AML-193 (cell line): ENCODE data around the gene GP1BA.
"Not testable (repeated sequence)": the region's sequence is repeated elsewhere in the genome, so short reads cannot be mapped to it uniquely, and the experiment has no call there.

Experiments
- DNase-seq, 2 experiments: peaks; one replicate each; lab custom pipeline; 2025; lab: John Stamatoyannopoulos, UW

The GP1BA gene

DNA sequence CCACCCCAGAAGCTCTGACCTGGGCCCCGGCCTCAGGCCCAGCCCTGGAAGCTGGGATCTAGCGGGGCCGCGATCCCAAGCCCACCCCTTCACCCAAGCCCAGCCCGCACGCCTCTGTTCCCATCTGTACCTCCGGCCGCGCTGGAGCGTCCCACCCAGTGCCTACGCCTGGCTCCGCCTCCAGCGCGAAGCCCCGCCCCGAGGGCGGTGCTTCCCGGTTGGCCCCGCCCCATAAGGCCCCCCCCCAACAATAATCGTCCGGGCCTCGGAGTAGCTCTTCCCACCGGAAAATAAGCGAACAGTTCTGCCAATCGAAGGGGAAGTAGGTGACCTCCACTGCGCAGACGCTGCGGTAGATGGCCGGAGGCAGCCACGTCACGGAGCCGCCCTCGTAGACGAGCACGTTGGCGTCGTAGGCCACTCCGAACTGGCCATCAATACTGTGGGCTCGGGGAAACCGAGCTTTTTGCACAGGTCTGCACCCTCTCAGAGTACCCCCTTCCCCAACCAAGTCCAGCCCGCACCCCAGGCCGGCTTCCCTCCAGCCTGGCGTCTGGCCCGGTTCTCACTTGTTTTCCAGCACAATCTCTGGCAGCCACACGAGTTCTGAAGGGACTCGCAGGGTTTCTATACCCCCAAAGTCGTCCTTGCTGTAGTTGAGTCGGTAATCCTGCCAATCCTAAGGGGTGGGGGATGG is 30.3 kb upstream of the GP1BA start:
- DNase-seq, result no peak

DNA sequence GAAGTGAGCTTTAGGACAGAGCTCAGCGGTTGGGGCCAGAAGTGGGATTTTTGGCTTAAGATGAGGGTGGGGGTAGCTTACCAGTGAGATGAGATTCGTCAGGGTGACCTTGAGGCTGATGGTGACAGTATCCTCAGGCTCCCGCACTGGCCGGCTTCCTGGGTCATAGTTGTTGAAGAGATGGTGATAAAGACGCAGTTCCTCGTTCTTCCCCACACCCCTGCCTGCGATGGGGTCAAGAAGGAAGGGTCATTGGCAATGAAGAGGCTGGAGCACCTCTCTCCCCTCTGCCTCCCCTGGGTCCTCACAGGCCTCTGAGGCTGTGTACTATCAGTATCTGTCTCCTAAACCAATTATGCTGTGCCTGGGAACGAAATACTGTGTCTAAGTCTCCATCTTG is 29.5 kb upstream of the GP1BA start:
- no peak for DNase-seq

DNA sequence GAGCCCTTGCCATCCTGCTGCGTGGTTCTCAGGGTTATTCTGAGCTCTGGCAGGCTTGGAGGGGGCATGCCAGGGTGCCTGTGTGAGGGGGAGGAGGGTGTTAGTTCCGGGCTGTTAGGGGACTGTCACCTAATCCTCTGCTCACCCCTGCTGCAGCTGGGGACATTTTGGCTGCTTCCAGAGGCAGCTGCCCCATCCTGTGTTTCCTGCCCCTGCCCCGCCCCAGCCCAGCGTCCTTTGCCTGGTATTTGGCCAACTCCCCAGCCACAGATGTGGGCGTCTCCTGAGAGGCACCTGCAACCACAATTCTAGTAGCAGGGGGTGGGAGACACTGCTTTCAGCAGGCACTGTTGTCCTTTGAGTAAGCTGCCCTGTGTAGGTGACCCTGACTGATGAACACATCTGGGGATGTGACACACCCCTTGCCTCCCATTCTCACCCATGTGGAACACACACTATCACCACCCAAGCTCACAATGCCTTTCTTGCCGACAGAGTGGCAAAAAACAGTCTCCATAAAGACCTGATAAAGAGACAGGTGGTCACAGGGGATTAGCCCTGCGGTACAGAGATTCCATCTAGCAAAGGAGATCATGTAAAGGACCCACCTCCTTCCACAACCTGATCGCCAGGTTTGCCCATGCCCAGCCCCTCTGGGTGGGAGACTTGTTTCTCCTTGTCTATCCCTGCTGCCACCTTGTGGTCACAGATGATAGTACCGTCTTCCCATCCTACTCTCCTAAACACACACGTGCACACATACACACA is 28.8 kb upstream of the GP1BA start, which contains the start of gene CHRNE:
Gene CHRNE (minus strand): TSS at position 48 of the 768 bp plus-strand sequence. CDS start 35 bp downstream, at position 13.
- DNase-seq, result peak; percentile 11 to 15

DNA sequence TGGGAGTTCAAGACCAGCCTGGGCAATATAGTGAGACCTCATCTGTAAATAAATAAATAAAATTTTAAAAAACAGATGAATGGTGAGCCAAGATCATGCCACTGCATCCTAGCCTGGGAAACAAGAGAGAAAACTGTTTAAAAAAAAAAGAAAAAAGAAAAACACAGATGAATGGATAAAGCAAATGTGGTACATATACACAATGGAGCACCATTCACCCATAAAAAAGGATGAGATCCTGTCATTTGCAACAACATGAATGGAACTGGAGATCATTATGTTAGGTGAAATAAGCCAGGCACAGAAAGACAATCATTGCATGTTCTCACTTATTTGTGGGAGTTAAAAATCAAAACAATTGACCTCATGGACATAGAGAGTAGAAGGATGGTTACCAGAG is 25.4 kb upstream of the GP1BA start:
- not testable (repeated sequence) for DNase-seq

DNA sequence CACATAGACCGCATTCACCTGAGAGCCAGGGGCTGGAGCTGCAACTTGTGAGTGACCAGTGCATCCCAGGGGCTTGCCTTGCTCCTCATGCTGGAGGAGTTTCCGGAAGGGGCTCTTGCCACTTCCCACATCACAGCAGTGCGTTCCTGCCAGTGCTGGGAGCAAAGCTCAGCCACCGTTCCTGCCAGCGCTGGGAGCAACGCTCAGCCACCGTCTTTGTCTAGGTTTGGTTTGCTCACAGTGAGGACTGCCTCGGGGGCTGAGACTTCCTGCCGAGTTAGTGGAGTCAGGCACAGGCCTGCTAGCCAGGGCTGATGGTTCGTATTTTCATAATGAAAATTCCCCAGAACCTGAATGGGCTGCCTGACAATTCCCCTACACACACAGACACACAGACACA is 23.8 kb upstream of the GP1BA start:
- no peak for DNase-seq

DNA sequence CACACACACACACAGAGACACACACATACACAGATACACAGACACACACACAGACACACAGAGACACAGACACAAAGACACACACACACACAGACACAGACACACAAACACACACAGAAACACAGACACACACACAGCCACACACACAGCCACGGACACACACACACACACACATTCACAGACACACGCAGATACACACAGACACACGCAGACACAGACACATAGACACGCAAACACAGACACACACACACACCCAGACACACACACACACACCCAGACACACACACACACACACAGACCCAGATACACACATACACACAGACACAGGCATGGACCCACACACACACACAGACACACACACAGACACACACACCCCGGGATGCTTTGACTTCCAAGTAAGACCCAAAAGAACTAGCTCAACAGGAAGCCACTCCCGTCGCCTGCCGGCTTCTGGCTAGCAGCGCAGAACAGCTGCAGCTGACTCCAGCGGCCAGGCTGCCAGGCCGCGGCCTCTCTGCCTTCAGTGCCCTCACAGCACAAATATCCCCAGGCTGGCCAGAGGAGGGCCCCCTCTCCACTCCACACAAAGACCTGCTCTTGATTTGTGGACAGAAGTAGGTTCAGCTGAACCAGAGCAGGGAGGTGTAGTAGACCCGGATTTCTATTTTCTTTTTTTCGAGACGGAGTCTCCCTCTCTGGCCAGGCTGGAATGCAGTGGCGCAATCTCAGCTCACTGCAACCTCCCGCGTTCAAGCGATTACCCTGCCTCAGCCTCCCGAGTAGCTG is 23.2 kb upstream of the GP1BA start:
- DNase-seq, result peak; percentile 56 to 77

DNA sequence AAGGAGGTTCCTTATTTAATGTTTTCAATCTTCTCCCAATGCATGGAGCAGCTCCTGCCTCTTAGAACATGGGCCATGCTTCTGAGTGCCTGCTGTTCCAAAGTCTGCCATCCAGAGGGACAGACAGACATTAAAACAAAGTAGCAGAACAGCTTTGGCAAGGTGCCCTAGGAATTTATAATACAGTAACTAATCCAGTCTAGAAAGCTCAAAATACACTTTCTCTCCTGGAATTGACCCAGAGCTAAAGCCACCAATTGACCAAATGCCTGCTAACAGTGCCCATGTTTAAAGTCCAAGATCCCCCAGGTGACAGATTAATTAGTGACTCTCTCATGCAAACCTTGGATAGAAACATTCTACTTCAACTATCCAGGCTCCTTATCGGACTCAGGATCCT is 18.1 kb upstream of the GP1BA start:
- no peak for DNase-seq

DNA sequence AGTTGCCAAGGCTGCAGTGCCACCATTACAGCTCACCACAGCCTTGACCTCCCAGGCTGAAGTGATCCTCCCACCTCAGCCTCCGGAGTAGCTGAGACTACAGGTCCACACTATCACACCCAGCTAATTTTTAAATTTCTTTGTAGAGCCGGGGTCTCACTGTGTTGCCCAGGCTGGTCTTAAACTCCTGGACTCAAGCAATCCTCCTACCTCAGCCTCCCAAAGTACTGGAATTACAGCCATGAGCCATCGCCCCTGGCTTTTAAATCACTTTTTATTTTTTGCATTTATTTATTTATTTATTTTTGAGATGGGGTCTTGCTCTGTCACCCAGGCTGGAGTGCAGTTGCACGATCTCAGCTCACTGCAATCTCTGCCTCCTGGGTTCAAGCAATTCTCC is 17.5 kb upstream of the GP1BA start:
- not testable (repeated sequence) for DNase-seq

DNA sequence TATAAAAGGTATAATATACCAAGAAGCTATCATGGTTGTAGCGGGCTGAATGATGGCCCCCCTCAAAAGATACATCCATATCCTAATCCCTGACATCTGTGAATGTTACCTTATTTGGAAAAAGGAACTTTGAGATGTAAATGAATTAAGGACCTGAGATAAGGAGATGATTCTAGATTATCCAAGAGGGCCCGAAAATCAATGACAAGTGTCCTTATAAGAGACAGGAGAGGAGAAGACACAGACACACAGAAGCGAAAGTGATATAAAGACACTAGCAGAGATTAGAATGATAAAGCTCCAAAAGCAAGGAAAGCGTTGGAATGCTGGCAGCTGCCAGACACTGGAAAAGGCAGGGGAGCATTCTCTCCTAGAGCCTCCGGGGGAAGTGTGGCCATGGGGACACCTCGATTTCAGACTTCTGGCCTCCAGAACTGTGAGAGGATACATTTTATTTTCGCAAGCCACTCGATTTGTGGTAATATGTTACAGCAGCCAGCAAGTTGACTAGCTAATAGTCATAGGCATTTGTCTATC is 12.5 kb upstream of the GP1BA start:
- DNase-seq, result no peak

DNA sequence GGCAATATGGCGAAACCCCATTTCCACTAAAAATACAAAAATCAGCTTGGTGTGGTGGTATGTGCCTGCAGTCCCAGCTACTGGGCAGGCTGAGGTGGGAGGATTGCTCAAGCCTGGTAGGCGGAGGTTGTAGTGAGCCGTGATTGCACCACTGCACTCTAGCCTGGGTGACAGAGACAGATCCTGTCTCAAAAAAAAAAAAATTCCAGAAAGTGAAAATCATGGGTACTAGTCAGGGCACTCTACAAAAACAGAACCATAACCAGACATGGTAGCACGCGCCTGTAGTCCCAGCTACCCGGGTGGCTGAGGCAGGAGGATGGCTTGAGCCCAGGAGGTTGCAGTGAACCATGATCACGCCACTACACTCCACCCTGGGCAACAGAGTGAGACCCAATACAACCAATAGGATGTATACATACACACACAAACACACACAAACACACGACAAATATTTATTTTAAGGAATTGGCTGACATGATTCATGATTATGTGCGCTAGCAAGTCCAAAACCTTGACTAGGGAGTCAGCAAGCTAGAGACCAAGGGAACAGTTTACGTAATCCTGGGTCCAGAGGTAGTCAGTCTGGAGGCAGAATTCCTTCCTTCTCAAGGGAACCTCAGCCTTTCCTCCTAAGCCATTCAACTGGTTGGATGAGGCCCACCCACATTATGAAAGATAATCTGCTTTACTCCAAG is 11.6 kb upstream of the GP1BA start:
- DNase-seq, result peak; percentile 40

DNA sequence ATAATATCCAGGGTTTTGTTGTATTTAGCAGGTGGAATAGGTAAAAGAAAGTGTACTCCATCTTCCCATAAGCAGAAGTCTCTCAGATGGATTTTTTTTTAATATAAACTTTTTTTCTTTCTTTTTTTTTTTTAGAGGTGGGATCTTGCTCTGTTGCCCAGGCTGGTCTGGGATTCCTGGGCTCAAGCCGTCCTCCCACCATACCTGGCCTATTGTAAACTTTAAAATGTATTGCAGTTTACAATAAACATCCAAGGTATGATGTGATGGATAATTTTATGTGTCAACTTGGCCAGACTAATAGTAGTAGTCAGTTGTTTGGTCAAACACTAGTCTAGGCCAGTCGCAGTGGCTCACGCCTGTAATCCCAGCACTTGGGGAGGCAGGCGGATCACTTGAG is 10.8 kb upstream of the GP1BA start:
- DNase-seq, result no peak

DNA sequence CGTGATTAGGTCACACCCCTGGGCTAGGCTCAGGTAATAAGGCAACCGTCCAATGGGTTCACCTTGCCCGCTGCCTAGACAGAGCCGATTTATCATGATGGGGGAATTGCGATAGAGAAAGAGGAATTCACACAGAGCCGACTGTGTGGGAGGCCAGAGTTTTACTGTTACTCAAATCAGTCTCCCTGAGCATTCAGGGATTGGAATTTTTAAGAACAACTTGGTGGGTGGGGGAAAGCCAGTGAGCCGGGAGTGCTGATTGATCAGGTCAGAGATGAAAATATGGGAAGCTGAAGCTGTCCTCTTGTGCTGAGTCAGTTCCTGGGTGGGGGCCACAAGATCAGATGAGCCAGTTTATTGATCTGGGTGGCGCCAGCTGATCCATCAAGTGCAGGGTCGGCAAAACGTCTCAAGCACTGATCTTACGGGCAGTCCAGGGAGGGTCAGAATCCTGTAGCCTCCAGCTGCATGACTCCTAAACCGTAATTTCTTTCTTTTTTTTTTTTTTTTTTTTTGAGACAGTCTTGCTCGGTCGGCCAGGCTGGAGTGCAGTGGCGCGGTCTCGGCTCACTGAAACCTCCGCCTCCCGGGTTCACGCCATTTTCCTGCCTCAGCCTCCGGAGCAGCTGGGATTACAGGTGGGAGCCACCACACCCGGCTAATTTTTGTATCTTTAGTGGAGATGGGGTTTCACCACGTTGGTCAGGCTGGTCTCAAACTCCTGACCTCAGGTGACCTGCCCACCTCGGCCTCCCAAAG is 5.3 kb upstream of the GP1BA start:
- DNase-seq, result not testable (repeated sequence)

DNA sequence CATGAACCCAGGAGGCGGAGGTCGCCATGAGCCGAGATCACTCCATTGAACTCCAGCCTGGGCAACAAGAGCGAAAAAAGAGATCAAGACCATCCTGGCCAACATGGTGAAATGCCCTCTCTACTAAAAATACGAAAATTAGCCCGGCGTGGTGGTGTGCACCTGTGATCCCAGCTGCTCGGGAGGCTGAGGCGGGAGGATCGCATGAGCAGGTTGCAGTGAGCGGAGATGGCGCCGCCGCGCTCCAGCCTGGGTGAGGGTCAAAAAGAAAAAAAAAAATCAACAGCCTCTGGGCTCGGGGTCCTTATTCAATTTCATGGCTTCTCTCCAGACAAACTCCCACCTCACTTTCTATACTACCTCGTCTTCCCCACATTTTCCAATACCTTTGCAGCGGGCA is 3.2 kb upstream of the GP1BA start:
- DNase-seq, result no peak

DNA sequence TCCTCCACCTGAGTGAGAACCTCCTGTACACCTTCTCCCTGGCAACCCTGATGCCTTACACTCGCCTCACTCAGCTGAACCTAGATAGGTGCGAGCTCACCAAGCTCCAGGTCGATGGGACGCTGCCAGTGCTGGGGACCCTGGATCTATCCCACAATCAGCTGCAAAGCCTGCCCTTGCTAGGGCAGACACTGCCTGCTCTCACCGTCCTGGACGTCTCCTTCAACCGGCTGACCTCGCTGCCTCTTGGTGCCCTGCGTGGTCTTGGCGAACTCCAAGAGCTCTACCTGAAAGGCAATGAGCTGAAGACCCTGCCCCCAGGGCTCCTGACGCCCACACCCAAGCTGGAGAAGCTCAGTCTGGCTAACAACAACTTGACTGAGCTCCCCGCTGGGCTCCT is 679 bp downstream of the GP1BA start:
- no peak for DNase-seq

DNA sequence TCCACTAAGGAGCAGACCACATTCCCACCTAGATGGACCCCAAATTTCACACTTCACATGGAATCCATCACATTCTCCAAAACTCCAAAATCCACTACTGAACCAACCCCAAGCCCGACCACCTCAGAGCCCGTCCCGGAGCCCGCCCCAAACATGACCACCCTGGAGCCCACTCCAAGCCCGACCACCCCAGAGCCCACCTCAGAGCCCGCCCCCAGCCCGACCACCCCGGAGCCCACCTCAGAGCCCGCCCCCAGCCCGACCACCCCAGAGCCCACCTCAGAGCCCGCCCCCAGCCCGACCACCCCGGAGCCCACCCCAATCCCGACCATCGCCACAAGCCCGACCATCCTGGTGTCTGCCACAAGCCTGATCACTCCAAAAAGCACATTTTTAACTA is 1.6 kb downstream of the GP1BA start:
- DNase-seq, result no peak

DNA sequence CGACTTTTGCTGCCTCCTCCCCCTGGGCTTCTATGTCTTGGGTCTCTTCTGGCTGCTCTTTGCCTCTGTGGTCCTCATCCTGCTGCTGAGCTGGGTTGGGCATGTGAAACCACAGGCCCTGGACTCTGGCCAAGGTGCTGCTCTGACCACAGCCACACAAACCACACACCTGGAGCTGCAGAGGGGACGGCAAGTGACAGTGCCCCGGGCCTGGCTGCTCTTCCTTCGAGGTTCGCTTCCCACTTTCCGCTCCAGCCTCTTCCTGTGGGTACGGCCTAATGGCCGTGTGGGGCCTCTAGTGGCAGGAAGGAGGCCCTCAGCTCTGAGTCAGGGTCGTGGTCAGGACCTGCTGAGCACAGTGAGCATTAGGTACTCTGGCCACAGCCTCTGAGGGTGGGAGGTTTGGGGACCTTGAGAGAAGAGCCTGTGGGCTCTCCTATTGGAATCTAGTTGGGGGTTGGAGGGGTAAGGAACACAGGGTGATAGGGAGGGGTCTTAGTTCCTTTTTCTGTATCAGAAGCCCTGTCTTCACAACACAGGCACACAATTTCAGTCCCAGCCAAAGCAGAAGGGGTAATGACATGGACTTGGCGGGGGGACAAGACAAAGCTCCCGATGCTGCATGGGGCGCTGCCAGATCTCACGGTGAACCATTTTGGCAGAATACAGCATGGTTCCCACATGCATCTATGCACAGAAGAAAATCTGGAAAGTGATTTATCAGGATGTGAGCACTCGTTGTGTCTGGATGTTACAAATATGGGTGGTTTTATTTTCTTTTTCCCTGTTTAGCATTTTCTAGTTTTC is 2.3 kb downstream of the GP1BA start:
- DNase-seq, result peak; percentile 25 to 51

DNA sequence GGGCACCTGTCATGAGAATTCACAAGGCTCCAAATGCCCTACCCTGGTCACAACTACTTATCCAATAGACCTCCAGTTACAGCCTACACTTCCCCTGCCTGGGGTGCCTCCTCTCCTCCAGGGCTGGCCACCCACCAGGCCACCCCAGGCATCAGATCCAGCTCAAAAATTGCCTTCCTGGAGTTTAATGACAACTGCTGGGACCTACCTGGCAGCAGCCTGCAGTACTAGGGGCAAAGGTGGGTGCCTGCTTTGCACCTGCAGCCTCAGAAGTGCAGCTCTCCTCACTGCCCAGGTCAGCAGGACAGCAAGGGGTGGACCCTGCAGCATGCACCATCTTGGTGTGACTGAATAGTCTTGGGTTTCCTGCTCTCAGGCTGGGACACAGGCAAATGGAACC is 3.6 kb downstream of the GP1BA start:
- no peak for DNase-seq

DNA sequence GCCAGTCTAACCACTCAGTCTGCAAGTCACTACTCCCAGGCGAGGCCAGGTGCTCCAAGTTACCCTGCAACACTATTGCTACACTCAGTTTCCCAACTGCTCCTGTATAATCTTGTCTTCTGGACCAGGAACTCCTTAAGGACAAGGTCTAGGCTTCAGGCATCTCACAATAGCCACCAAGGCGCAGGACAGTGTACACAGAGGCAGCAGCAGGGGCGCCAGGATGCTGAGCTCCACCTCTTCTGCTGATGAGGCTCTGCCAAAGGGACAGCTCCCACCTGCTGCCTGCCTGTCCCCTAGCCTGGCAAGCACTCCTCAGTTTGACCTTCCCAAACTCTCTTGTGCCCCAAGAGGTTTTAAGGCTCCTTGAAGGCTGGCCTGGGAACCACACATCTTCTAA is 4.4 kb downstream of the GP1BA start:
- DNase-seq, result no peak

DNA sequence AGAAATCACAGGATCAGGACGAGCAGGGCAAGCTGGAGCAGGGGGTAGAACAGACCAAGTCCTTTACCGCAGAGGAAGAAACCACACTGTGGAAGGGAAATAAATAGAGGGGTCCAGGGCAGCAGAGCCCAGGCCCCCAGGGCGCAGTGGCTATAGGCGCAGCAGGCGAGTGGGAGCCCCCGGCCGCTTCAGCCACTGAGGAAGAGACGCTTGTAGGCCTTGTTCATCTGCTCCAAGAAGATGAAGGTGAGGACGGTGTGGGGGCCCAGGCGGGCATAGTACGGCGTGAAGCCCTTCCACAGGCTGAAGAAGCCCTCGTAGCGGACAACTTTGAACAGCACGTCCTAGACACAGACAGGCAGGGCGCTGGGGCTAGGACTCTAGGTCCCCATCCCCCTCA is 5.5 kb downstream of the GP1BA start:
- no peak for DNase-seq

DNA sequence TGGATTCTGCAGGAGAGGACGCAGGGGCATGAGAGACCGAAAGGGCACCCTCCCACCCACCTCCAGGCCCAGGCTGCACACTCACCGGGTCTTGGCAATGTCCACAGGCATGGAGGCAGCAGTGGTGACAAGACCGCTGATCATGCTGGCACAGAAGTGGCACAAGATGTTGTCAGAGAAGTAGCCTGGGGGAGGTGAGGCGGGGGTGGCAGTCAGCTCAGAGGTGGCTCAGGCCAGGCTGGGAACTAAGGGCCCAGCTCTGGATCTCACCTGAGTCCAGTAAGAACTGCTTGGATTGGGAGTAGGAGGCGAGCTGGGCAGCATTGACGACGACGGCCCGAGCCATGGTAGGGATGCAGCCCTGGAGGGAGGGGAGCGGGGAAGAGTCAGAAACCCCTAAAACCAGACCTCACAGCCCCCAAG is 6.0 kb downstream of the GP1BA start:
- no peak for DNase-seq
